Ovary (tissue), 9 donors: Measurements from ENCODE around the gene LRFN2. TPM values are rescaled to one million over a fixed set of nuclear protein-coding genes. Genes with fewer than 3 reads are reported as not detected.

ENCODE experiments used
- DNase-seq, 5 donors: peaks; one replicate each; pipeline ENCODE4 v3.0.0-alpha.2; 2019 to 2020
- H3K27ac ChIP-seq, 2 donors: fragments of 200-600 bp; one replicate each; pipeline versions ENCODE4 v1.5.1 to v1.8.0; 2019 to 2022
- H3K27me3 ChIP-seq: fragments of 200-600 bp; one replicate; pipeline ENCODE4 v1.8.0; 2022
- H3K36me3 ChIP-seq: fragments of 200-600 bp; sonication (generic); one replicate; pipeline ENCODE4 v1.5.1; 2019
- H3K4me1 ChIP-seq: one replicate; pipeline ENCODE4 v1.8.1; 2013; ENCODE audit warnings: mild to moderate bottlenecking, moderate library complexity; ENCODE audit not compliant: insufficient read depth
- H3K4me3 ChIP-seq: fragments of 200-600 bp; sonication (generic); one replicate; pipeline ENCODE4 v1.5.1; 2017
- H3K9me3 ChIP-seq, 2 donors: fragments of 200-600 bp in 1 of 2; sonication (generic) in 1 of 2; one replicate each; pipeline versions ENCODE4 v1.5.1 to v1.8.1; 2013 to 2019; ENCODE audit warnings: mild to moderate bottlenecking in 1 of 2, moderate library complexity in 1 of 2
- EP300 ChIP-seq: sonication (generic); formaldehyde crosslinking; IDR thresholded peaks from one replicate; pipeline ENCODE4 v1.6.1; 2017; ENCODE audit warnings: antibody characterized with exemption
- POLR2A ChIP-seq: fragments of 450-650 bp; IDR thresholded peaks from one replicate; pipeline ENCODE4 v1.6.1; 2017; ENCODE audit warnings: antibody characterized with exemption, mild to moderate bottlenecking, moderate library complexity
- WGBS, 3 donors: extraction: QIAGEN DNeasy Blood & Tissue Kit in 1 of 3; methylation state at CpG; one replicate each; pipeline versions ENCODE4 v1.1.5 to v1.1.7; 2013 to 2017; 5-methylcytosine and 5-hydroxymethylcytosine counted together
- intact Hi-C, 4 donors: fragments of 100-400 bp; cut with DNase I; formaldehyde crosslinking; loops; one replicate each; pipeline versions ENCODE4 v1.11.0 to v1.15.1; 2022 to 2023
- polyA plus RNA-seq, 2 donors: library from polyadenylated mRNA; stranded (reverse); fragments of 200-250 nt in 1 of 2; fragments of 350-450 nt in 1 of 2; fragmentation: Illumina TruSeq in 1 of 2; extraction: RNeasy Lipid Tissue Mini Kit (QIAGEN cat#74804) in 1 of 2; gene quantifications; one replicate each; pipeline ENCODE4 v1.2.3, GENCODE V29; 2013 to 2014
- total RNA-seq, 7 donors: library from RNA; depleted of rRNA in 2 of 7; stranded (reverse); fragments of >200 nt in 2 of 7; fragmentation: NEBNext Ultra II Directional in 3 of 7; extraction: Animal tissue kit (Norgen Biotek cat#: 25700) in 3 of 7; gene quantifications; one replicate each; pipeline versions ENCODE4 v1.1.0 to v1.2.4, GENCODE V29; 2016 to 2023
- TF ChIP-seq, protein P1 (sequence below), 3 donors: fragments of 450-650 bp in 2 of 3; fragments of 200-600 bp in 1 of 3; IDR thresholded peaks; one replicate each; pipeline versions ENCODE4 v1.5.1 to v1.8.0; 2016 to 2022; ENCODE audit warnings: antibody characterized with exemption in 3 of 3, mild to moderate bottlenecking in 1 of 3
- donor health status: DM: no; HTN: no; CAD: no; lungs with moderate emphysema.
- donor health status: DM: no; HTN: no; CAD: no.
- donor health status: Bipolar disorder and iron deficiency.
- donor health status: DM: yes; HTN: yes; CAD: no.
- donor health status: DM: no; HTN: no; CAD: no.
- donor health status: DM: yes; HTN: yes; CAD: no.

LRFN2 gene
- total and polyA plus RNA-seq, 9 donors, result 0.10 to 2.2 (median 0.66) TPM

DNA sequence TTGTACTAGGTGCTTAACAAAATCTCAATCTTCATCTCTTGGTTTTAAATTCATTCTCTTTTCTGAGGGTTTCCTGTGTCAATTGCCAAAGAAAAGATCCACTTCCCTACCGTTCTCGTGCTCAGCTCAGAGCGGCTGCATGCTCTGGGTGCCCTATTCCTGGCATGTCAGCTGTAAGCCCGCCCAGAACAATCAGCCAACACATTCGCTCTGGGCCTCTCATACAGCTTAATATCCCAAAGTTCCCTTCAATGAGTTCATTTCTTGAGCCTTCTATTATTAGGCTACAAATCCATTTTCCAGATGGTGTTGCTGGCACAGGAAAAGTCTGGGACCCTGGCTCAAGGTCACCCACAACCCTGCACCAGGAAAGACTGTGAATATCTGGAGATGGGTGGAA, 24.3 kb upstream of the LRFN2 start:
- TF ChIP-seq EP300 (no peak), POLR2A (no peak)
- TF ChIP-seq, protein P1, sequence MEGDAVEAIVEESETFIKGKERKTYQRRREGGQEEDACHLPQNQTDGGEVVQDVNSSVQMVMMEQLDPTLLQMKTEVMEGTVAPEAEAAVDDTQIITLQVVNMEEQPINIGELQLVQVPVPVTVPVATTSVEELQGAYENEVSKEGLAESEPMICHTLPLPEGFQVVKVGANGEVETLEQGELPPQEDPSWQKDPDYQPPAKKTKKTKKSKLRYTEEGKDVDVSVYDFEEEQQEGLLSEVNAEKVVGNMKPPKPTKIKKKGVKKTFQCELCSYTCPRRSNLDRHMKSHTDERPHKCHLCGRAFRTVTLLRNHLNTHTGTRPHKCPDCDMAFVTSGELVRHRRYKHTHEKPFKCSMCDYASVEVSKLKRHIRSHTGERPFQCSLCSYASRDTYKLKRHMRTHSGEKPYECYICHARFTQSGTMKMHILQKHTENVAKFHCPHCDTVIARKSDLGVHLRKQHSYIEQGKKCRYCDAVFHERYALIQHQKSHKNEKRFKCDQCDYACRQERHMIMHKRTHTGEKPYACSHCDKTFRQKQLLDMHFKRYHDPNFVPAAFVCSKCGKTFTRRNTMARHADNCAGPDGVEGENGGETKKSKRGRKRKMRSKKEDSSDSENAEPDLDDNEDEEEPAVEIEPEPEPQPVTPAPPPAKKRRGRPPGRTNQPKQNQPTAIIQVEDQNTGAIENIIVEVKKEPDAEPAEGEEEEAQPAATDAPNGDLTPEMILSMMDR (IDR thresholded peaks at IDR 0.05), result no peak
- intact Hi-C loops, result no loop called here
- Histone ChIP-seq H3K4me3 (no peak overlapping the region), H3K27ac (no peak overlapping the region), H3K27me3 (no peaks in the 10 kb centered on the region), H3K9me3 (no peaks in the 10 kb centered on the region), H3K36me3 (no peaks in the 10 kb centered on the region), H3K4me1 (no peaks in the 10 kb centered on the region)
- WGBS, 3 donors, result 66 to 76% (median 75%) methylated on average over 5 of the region's 5 CpGs
- DNase-seq, result no peak

DNA sequence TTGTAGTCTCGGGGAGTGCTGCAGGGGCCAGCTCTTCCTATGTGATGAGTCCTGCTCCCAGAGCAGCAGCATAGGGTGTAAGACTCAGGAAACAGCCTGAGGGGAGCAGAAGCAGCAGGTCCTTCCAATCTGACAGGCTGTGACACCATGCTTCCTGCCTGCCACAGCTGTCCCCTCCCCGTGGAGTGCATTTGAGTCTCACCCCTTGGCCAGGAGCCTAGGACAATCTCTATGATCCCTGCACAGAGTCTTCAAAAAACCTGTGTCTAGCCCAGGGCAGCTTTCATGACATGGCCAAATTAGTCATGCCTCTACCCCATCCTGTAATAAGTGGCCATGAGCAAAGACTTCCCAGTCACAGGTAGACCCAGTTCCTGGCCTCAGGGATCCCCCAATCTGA, 23.1 kb upstream of the LRFN2 start:
- no peaks in the 10 kb centered on the region for H3K9me3 ChIP-seq
- no peaks in the 10 kb centered on the region for H3K4me1 ChIP-seq
- H3K4me3 ChIP-seq, result no peak overlapping the region
- H3K36me3 ChIP-seq, result no peaks in the 10 kb centered on the region
- 31 to 40% (median 32%) methylated on average over 2 of the region's 2 CpGs for WGBS, 3 donors
- no peaks in the 10 kb centered on the region for H3K27me3 ChIP-seq
- intact Hi-C loops, result no loop called here
- TF ChIP-seq, protein P1 (IDR thresholded peaks at IDR 0.05), result no peak
- TF ChIP-seq EP300 (no peak), POLR2A (no peak)
- H3K27ac ChIP-seq, result no peak overlapping the region
- no peak for DNase-seq

DNA sequence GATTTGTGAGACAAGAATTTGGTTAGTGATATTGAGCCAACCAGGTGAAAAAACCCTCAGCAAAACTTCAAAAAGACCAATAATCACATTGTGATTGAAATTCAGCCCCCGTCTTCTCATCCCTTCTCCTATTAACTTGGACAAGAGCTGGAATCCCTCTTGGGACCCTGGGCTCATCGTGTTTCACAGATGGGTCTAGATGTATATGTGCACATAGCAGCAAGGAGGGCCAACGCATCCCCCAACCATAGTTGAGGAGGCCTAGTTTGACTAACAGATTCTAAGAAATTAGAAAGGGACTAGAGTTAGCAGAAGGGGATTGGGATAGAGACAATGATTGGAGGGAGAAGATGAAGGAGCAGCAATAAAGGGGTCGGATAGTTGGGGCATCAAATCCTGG, 19.8 kb upstream of the LRFN2 start:
- no peak for TF ChIP-seq EP300
- TF ChIP-seq POLR2A, result no peak
- TF ChIP-seq, protein P1 (IDR thresholded peaks at IDR 0.05), result no peak
- no peak overlapping the region for H3K4me3 ChIP-seq
- H3K4me1 ChIP-seq, result no peaks in the 10 kb centered on the region
- no peaks in the 10 kb centered on the region for H3K27me3 ChIP-seq
- no peak overlapping the region for H3K27ac ChIP-seq
- no peaks in the 10 kb centered on the region for H3K9me3 ChIP-seq
- no peaks in the 10 kb centered on the region for H3K36me3 ChIP-seq
- WGBS, 3 donors, result 72 to 80% (median 79%) methylated on average over 4 of the region's 4 CpGs
- DNase-seq, result no peak
- intact Hi-C loops, result no loop called here

DNA sequence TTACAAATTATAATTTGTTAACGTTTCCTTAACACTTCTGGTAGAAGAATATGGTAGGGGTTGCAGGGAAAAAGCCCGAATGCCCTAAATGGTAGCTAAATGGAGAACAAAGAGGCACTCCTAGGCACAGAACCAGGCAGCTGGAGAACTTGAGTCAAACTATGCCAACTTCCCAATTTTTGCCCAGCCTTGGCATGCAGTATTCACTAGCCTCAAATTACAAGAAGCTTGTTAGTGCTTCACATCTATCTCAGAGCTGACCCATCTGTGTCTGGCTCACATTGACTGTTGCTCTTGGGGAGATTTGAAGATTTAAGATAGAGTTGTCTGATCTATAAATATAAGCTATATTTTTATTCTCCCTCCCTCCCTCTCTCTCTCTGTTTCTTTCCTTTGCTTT, 19.4 kb upstream of the LRFN2 start:
- H3K4me1 ChIP-seq, result no peaks in the 10 kb centered on the region
- 78 to 83% (median 81%) methylated on average over 2 of the region's 2 CpGs for WGBS, 3 donors
- no peak overlapping the region for H3K4me3 ChIP-seq
- DNase-seq, result no peak
- TF ChIP-seq EP300, result no peak
- TF ChIP-seq, protein P1 (IDR thresholded peaks at IDR 0.05), result no peak
- no peaks in the 10 kb centered on the region for H3K9me3 ChIP-seq
- no peaks in the 10 kb centered on the region for H3K27me3 ChIP-seq
- no peak overlapping the region for H3K27ac ChIP-seq
- H3K36me3 ChIP-seq, result no peaks in the 10 kb centered on the region
- intact Hi-C loops, result no loop called here

DNA sequence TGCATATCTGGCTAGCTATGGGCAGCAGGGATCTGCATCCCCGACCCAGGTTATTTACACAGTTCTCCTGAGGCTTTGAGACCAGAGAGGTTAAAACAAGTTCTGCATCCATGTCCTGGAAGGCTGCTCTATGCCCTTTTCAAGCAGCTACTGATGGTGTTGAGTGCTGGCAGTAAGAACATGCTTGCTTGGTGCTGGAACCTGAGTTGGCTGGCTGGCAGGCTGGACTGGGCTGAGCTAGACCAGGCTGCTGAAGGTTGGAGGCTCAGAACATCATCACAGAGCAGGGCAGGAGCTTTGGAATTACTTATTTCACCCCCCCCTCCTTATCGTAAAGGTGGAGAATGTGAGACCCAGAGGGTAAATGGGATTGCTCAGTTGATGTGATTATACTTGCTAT, 16.9 kb upstream of the LRFN2 start:
- Histone ChIP-seq H3K27ac (no peak overlapping the region), H3K9me3 (no peaks in the 10 kb centered on the region), H3K36me3 (no peaks in the 10 kb centered on the region), H3K4me3 (no peak overlapping the region), H3K4me1 (no peaks in the 10 kb centered on the region), H3K27me3 (no peaks in the 10 kb centered on the region)
- 44 to 77% (median 73%) methylated on average over 2 of the region's 2 CpGs for WGBS, 3 donors
- DNase-seq, result no peak
- intact Hi-C loops, result no loop called here
- TF ChIP-seq EP300 (no peak), POLR2A (no peak)
- TF ChIP-seq, protein P1 (IDR thresholded peaks at IDR 0.05), result no peak
